Transverse colon (tissue), 3 donors: Measurements from ENCODE around the gene TRHDE.

Experiments used
- CTCF ChIP-seq, 5 experiments: fragments of 200-600 bp in 3 of 5; fragments of 450-650 bp in 2 of 5; sonication (generic) in 3 of 5; IDR thresholded peaks; 1 replicate in 2 of 5; 2 replicates in 3 of 5; pipeline ENCODE4 v1.5.1; 2016 to 2017; ENCODE audit warnings: antibody characterized with exemption in 5 of 5, inconsistent platforms in 3 of 5, mild to moderate bottlenecking in 2 of 5, moderate library complexity in 1 of 5
- EP300 ChIP-seq: sonication (generic); formaldehyde crosslinking; IDR thresholded peaks from one replicate; pipeline ENCODE4 v1.6.1; 2017; ENCODE audit warnings: antibody characterized with exemption, low read depth
- POLR2A ChIP-seq: fragments of 450-650 bp; IDR thresholded peaks from one replicate; pipeline ENCODE4 v1.6.1; 2016; ENCODE audit warnings: antibody characterized with exemption, mild to moderate bottlenecking, moderate library complexity

GRCh38 chr12:72509891-72510290 is 237.7 kb downstream of the TRHDE start:
- TF ChIP-seq CTCF (IDR thresholded peaks at IDR 0.05) = no peak
- no peak for TF ChIP-seq POLR2A
- no peak for TF ChIP-seq EP300
